GM23338 (cell line): Measurements from ENCODE around the gene LMOD1. TPM values are rescaled to one million over a fixed set of nuclear protein-coding genes. Genes with fewer than 3 reads are reported as not detected.

Experiments used
- ATAC-seq: fragments of 200-7000 bp; cut with Tn5 transposase; 3 replicates; pipeline ENCODE4 v1.9.1; 2020
- DNase-seq: peaks from one replicate; pipeline ENCODE4 v3.0.0-alpha.2; 2015; ENCODE audit warnings: low spot score
- H2AFZ ChIP-seq: fragments of 200-600 bp; sonication (generic); 2 replicates; pipeline ENCODE4 v1.8.0; 2016; ENCODE audit warnings: antibody characterized with exemption, mild to moderate bottlenecking, moderate library complexity
- H3F3A ChIP-seq: fragments of 200-600 bp; sonication (generic); replicated peaks from 2 replicates; pipeline ENCODE4 v1.8.0; 2017; ENCODE audit warnings: antibody characterized with exemption, mixed run types, low read depth
- H3K27ac ChIP-seq: fragments of 200-600 bp; sonication (generic); 2 replicates; pipeline ENCODE4 v1.6.1; 2016; ENCODE audit warnings: low read depth
- H3K27me3 ChIP-seq: fragments of 200-600 bp; sonication (generic); 2 replicates; pipeline ENCODE4 v1.8.0; 2016; ENCODE audit warnings: mild to moderate bottlenecking, mixed run types, moderate library complexity; ENCODE audit not compliant: insufficient read depth
- H3K36me3 ChIP-seq: fragments of 200-600 bp; sonication (generic); 2 replicates; pipeline ENCODE4 v1.8.0; 2016; ENCODE audit warnings: mild to moderate bottlenecking; ENCODE audit not compliant: insufficient read depth
- H3K4me1 ChIP-seq: fragments of 200-600 bp; sonication (generic); 2 replicates; pipeline ENCODE4 v1.8.0; 2016; ENCODE audit warnings: mild to moderate bottlenecking, moderate library complexity; ENCODE audit not compliant: insufficient read depth
- H3K4me2 ChIP-seq: fragments of 200-600 bp; sonication (generic); 2 replicates; pipeline ENCODE4 v1.7.1; 2017; ENCODE audit warnings: mixed run types
- H3K4me3 ChIP-seq: fragments of 200-600 bp; sonication (generic); 2 replicates; pipeline ENCODE4 v1.6.1; 2016; ENCODE audit warnings: mixed run types
- H3K79me2 ChIP-seq: fragments of 200-600 bp; sonication (generic); replicated peaks from 2 replicates; pipeline ENCODE4 v1.8.0; 2017; ENCODE audit warnings: mild to moderate bottlenecking; ENCODE audit not compliant: insufficient read depth
- H3K9me2 ChIP-seq: fragments of 200-600 bp; sonication (generic); 2 replicates; pipeline ENCODE4 v1.8.0; 2017; ENCODE audit not compliant: insufficient read depth
- H4K20me1 ChIP-seq: fragments of 200-600 bp; sonication (generic); replicated peaks from 2 replicates; pipeline ENCODE4 v1.8.0; 2017; ENCODE audit warnings: mild to moderate bottlenecking; ENCODE audit not compliant: insufficient read depth
- H3K27ac Mint-ChIP-seq: 2 replicates; pipeline ENCODE4 v1.8.0; 2020; ENCODE audit warnings: inconsistent platforms, mild to moderate bottlenecking, moderate library complexity, mixed read lengths
- H3K27me3 Mint-ChIP-seq: 3 replicates; pipeline ENCODE4 v1.8.0; 2022; ENCODE audit warnings: low read depth, mild to moderate bottlenecking, moderate library complexity, mixed read lengths, inconsistent platforms; ENCODE audit not compliant: insufficient read depth, poor library complexity
- H3K36me3 Mint-ChIP-seq: 3 replicates; pipeline ENCODE4 v1.8.0; 2021; ENCODE audit warnings: low read depth, mild to moderate bottlenecking, inconsistent platforms, moderate library complexity, mixed read lengths
- H3K4me1 Mint-ChIP-seq: 3 replicates; pipeline ENCODE4 v1.8.0; 2020; ENCODE audit warnings: mild to moderate bottlenecking, inconsistent platforms, mixed read lengths
- H3K4me3 Mint-ChIP-seq: 3 replicates; pipeline ENCODE4 v1.8.0; 2021; ENCODE audit warnings: moderate library complexity, mild to moderate bottlenecking, inconsistent platforms, mixed read lengths
- H3K9me3 Mint-ChIP-seq: 3 replicates; pipeline ENCODE4 v1.8.0; 2020; ENCODE audit warnings: moderate library complexity, mild to moderate bottlenecking, inconsistent platforms, mixed read lengths
- CREB1 ChIP-seq: fragments of 250-450 bp; sonication (Bioruptor Pico); IDR thresholded peaks from 2 replicates; pipeline ENCODE4 v1.5.0; 2020; ENCODE audit warnings: low read depth, mild to moderate bottlenecking, moderate library complexity
- EZH2phosphoT487 ChIP-seq: fragments of 200-600 bp; sonication (generic); IDR thresholded peaks from one replicate; pipeline ENCODE4 v1.8.1; 2018; ENCODE audit warnings: antibody characterized with exemption; ENCODE audit not compliant: unreplicated experiment
- POLR2AphosphoS5 ChIP-seq: IDR thresholded peaks from 2 replicates; pipeline ENCODE4 v1.6.1; 2016; ENCODE audit warnings: antibody characterized with exemption, low read depth
- ZNF114 ChIP-seq: fragments of 250-450 bp; sonication (Bioruptor Pico); IDR thresholded peaks from 2 replicates; pipeline ENCODE4 v1.5.0; 2020; ENCODE audit warnings: mild to moderate bottlenecking, moderate library complexity
- ZNF331 ChIP-seq: fragments of 250-450 bp; sonication (Bioruptor Pico); IDR thresholded peaks from 2 replicates; pipeline ENCODE4 v1.5.0; 2020; ENCODE audit warnings: low read depth, mild to moderate bottlenecking, moderate library complexity
- polyA plus RNA-seq: library from polyadenylated mRNA; unstranded; fragments of >200 nt; fragmentation: Nextera tagmentation; extraction: Ambion mirVana; gene quantifications from 2 replicates; pipeline ENCODE4 v1.2.1, GENCODE V29; 2016
- total RNA-seq: library from RNA; depleted of rRNA; stranded (reverse); fragments of >200 nt; shearing (Covaris generic); gene quantifications from 2 replicates; pipeline ENCODE4 v1.2.3, GENCODE V29; 2014
- TF ChIP-seq, protein P1 (sequence below): IDR thresholded peaks from 2 replicates; pipeline ENCODE4 v1.6.1; 2016; ENCODE audit warnings: antibody characterized with exemption
- TF ChIP-seq, protein P2 (sequence below): IDR thresholded peaks from one replicate; pipeline ENCODE4 v1.6.1; 2018; ENCODE audit warnings: antibody characterized with exemption; ENCODE audit not compliant: unreplicated experiment
- TF ChIP-seq, protein P3 (sequence below), 2 experiments: fragments of 200-600 bp in 1 of 2; sonication (generic) in 1 of 2; conservative IDR thresholded peaks; 2 replicates each; pipeline versions ENCODE4 v1.5.1 to v1.6.1; 2016 to 2017; ENCODE audit warnings: antibody characterized with exemption in 2 of 2, low read depth in 2 of 2, mild to moderate bottlenecking in 2 of 2, moderate library complexity in 1 of 2

The LMOD1 gene
- total and polyA plus RNA-seq, 2 experiments from 2014 or later, result 0.74 to 1.7 TPM

DNA sequence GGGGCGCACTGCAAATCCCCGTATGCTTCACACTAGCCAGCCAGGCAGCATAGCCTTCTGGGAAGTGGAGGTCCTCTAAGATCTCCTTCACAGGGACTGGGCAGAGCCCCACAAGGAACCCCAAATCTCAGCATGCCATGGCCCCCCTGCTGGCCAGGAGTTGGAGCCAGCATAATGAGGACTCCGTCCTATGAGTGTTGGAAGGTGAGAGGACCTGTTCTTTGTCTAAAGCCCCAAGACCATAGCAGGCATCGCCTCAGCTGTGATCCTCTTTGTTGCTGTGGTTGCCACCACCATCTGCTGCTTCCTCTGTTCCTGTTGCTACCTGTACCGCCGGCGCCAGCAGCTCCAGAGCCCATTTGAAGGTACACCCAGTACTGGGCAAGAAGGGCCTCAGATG, 56.1 kb downstream of the LMOD1 start:
- Mint-ChIP-seq H3K9me3 (no peaks in the 10 kb centered on the region; the same call in 2 of the 3 replicates), H3K4me3 (no peak overlapping the region), H3K4me1 (peaks cover 28% of the 10 kb centered on the region), H3K36me3 (no peaks in the 10 kb centered on the region), H3K27me3 (peaks cover 18% of the 10 kb centered on the region), H3K27ac (no peak overlapping the region)
- H3K79me2 ChIP-seq, result no peaks in the 10 kb centered on the region
- no peaks in the 10 kb centered on the region for H4K20me1 ChIP-seq
- H3K36me3 ChIP-seq, result no peaks in the 10 kb centered on the region
- no peak for DNase-seq
- H3K4me2 ChIP-seq, result no peak overlapping the region
- TF ChIP-seq, protein P1, sequence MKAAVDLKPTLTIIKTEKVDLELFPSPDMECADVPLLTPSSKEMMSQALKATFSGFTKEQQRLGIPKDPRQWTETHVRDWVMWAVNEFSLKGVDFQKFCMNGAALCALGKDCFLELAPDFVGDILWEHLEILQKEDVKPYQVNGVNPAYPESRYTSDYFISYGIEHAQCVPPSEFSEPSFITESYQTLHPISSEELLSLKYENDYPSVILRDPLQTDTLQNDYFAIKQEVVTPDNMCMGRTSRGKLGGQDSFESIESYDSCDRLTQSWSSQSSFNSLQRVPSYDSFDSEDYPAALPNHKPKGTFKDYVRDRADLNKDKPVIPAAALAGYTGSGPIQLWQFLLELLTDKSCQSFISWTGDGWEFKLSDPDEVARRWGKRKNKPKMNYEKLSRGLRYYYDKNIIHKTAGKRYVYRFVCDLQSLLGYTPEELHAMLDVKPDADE, result no peak
- TF ChIP-seq ZNF114 (CRISPR knock-in tag) (no peak), EZH2phosphoT487 (no peak), POLR2AphosphoS5 (no peak)
- TF ChIP-seq, protein P2, sequence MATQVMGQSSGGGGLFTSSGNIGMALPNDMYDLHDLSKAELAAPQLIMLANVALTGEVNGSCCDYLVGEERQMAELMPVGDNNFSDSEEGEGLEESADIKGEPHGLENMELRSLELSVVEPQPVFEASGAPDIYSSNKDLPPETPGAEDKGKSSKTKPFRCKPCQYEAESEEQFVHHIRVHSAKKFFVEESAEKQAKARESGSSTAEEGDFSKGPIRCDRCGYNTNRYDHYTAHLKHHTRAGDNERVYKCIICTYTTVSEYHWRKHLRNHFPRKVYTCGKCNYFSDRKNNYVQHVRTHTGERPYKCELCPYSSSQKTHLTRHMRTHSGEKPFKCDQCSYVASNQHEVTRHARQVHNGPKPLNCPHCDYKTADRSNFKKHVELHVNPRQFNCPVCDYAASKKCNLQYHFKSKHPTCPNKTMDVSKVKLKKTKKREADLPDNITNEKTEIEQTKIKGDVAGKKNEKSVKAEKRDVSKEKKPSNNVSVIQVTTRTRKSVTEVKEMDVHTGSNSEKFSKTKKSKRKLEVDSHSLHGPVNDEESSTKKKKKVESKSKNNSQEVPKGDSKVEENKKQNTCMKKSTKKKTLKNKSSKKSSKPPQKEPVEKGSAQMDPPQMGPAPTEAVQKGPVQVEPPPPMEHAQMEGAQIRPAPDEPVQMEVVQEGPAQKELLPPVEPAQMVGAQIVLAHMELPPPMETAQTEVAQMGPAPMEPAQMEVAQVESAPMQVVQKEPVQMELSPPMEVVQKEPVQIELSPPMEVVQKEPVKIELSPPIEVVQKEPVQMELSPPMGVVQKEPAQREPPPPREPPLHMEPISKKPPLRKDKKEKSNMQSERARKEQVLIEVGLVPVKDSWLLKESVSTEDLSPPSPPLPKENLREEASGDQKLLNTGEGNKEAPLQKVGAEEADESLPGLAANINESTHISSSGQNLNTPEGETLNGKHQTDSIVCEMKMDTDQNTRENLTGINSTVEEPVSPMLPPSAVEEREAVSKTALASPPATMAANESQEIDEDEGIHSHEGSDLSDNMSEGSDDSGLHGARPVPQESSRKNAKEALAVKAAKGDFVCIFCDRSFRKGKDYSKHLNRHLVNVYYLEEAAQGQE, result no peak
- H3K27ac ChIP-seq, result no peak overlapping the region
- no peak overlapping the region for H2AFZ ChIP-seq
- 0 out of 2 replicates have a peak, but pooled peaks cover 4% of the 10 kb centered on the region for H3F3A ChIP-seq
- H3K9me2 ChIP-seq, result no peaks in the 10 kb centered on the region
- ATAC-seq, result no peak
- H3K4me3 ChIP-seq, result no peak overlapping the region
- H3K27me3 ChIP-seq, result peaks cover 26% of the 10 kb centered on the region
- H3K4me1 ChIP-seq, result peaks cover 11% of the 10 kb centered on the region

- Histone ChIP-seq H3K27me3 (peaks cover 26% of the 10 kb centered on the region), H3K4me1 (peaks cover 5% of the 10 kb centered on the region), H3F3A (0 out of 2 replicates have a peak, but pooled peaks cover 4% of the 10 kb centered on the region), H3K4me2 (peak overlapping the region; percentile 99), H3K36me3 (no peaks in the 10 kb centered on the region), H4K20me1 (no peaks in the 10 kb centered on the region), H3K4me3 (peak overlapping the region; percentile 89), H3K9me2 (no peaks in the 10 kb centered on the region), H3K79me2 (no peaks in the 10 kb centered on the region), H2AFZ (peak overlapping the region; percentile 99), H3K27ac (no peak overlapping the region)
- DNase-seq (no peak), ATAC-seq (peak; percentile 15)
- no peak overlapping the region for H3K27ac Mint-ChIP-seq
- H3K4me1 Mint-ChIP-seq, result peaks cover 23% of the 10 kb centered on the region
- H3K9me3 Mint-ChIP-seq, result no peaks in the 10 kb centered on the region; the same call in 2 of the 3 replicates
- peaks cover 16% of the 10 kb centered on the region for H3K27me3 Mint-ChIP-seq
- no peaks in the 10 kb centered on the region for H3K36me3 Mint-ChIP-seq
- H3K4me3 Mint-ChIP-seq, result peak overlapping the region; percentile 76
- no peak for TF ChIP-seq ZNF331 (CRISPR knock-in tag)
- TF ChIP-seq, protein P3, sequence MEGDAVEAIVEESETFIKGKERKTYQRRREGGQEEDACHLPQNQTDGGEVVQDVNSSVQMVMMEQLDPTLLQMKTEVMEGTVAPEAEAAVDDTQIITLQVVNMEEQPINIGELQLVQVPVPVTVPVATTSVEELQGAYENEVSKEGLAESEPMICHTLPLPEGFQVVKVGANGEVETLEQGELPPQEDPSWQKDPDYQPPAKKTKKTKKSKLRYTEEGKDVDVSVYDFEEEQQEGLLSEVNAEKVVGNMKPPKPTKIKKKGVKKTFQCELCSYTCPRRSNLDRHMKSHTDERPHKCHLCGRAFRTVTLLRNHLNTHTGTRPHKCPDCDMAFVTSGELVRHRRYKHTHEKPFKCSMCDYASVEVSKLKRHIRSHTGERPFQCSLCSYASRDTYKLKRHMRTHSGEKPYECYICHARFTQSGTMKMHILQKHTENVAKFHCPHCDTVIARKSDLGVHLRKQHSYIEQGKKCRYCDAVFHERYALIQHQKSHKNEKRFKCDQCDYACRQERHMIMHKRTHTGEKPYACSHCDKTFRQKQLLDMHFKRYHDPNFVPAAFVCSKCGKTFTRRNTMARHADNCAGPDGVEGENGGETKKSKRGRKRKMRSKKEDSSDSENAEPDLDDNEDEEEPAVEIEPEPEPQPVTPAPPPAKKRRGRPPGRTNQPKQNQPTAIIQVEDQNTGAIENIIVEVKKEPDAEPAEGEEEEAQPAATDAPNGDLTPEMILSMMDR (conservative IDR thresholded peaks at IDR 0.05; ENCODE audit: low read depth in 2 of 2), result no peak
- TF ChIP-seq POLR2AphosphoS5, result no peak
- TF ChIP-seq, protein P1, result no peak
- TF ChIP-seq ZNF114 (CRISPR knock-in tag), result no peak
- no peak for TF ChIP-seq CREB1 (CRISPR knock-in tag)
Measured at GRCh38 chr1:201889090-201889968, 57.0 kb downstream of the LMOD1 start.
